RWPE1 (cell line): ENCODE measurements around the gene AHSA1.

Experiments used
- CTCF ChIA-PET: fragments of 350-600 bp; sonication (Branson Sonifier 250); formaldehyde crosslinking; extraction: SDS; loops from one replicate; lab custom pipeline; 2021; lab: Yijun Ruan, JAX
- POLR2A ChIA-PET: fragments of 400-600 bp; formaldehyde crosslinking; extraction: SDS; loops from one replicate; lab custom pipeline; 2020; ENCODE audit warnings: antibody characterized with exemption; ENCODE audit not compliant: low non-redundant PET; lab: Yijun Ruan, JAX
- DNase-seq: peaks from one replicate; pipeline ENCODE4 v3.0.0; 2012; ENCODE audit warnings: low spot score
- H3K27ac ChIP-seq: fragments of 450-650 bp; 2 replicates; pipeline ENCODE4 v1.5.1; 2017
- TF ChIP-seq, protein P1 (sequence below): fragments of 450-650 bp; conservative IDR thresholded peaks from 2 replicates; pipeline ENCODE4 v1.5.1; 2017; ENCODE audit warnings: low read depth, mild to moderate bottlenecking

Gene AHSA1

DNA sequence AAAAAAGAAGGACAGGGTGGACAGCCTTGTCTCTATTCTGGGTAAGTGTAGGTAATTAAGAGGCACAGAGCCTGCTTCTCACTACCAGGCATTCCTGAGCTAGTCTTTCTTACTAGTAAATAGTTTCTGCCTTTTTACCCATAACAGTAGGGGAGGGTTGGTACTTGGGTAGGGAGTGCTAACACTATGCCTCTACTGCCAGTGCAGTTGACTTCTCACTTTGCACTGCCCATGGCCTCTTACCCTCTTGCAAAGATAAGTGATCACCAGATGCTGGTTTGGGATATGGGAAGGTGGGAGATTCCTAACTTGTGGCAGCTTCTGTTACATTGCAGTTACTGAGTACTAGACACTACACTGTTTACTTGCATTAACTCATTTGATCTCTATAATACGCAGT lies 11.6 kb downstream of the AHSA1 start:
- ChIA-PET POLR2A (no interaction called here), CTCF (interaction anchor here (0.7 kb wide), 1 partner anchor 29 kb away, joined by 4 read pairs; the partner anchor contains the start of gene ISM2)
- no peak for DNase-seq
- no peak overlapping the region for H3K27ac ChIP-seq
- TF ChIP-seq, protein P1, sequence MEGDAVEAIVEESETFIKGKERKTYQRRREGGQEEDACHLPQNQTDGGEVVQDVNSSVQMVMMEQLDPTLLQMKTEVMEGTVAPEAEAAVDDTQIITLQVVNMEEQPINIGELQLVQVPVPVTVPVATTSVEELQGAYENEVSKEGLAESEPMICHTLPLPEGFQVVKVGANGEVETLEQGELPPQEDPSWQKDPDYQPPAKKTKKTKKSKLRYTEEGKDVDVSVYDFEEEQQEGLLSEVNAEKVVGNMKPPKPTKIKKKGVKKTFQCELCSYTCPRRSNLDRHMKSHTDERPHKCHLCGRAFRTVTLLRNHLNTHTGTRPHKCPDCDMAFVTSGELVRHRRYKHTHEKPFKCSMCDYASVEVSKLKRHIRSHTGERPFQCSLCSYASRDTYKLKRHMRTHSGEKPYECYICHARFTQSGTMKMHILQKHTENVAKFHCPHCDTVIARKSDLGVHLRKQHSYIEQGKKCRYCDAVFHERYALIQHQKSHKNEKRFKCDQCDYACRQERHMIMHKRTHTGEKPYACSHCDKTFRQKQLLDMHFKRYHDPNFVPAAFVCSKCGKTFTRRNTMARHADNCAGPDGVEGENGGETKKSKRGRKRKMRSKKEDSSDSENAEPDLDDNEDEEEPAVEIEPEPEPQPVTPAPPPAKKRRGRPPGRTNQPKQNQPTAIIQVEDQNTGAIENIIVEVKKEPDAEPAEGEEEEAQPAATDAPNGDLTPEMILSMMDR, result no peak

DNA sequence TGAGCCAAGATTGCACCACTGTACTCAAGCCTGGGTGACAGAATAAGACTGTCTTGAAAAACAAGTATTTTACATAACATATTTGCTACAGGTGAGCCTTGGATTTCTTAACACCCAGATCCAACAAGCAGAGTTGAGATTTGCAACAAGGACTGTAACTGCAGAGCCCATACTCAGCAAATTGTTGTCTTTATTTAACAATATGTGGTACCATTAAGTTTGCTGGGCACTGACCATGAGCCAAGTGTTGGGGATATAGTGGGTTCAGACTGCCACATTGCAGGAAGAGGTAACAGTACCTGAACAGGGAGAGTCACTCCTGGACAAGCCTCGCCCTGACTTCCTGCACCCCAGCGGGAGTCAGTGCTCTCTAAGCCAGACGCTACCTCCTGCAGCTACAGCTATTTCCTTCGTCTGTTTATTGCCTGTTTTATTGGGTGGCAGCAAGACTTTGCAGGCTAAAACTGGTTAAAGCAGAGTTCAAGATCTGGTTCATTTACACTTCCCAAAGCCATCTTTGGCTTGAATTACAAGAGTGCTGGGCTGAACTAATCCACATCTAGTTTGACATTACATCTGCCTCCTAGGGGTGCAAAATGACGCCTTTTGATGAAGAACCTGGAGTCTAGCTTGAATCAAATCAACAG lies 12.5 kb downstream of the AHSA1 start:
- no peak for DNase-seq
- TF ChIP-seq, protein P1, result no peak
- CTCF ChIA-PET, result no interaction called here
- H3K27ac ChIP-seq, result no peak overlapping the region
- POLR2A ChIA-PET, result no interaction called here

DNA sequence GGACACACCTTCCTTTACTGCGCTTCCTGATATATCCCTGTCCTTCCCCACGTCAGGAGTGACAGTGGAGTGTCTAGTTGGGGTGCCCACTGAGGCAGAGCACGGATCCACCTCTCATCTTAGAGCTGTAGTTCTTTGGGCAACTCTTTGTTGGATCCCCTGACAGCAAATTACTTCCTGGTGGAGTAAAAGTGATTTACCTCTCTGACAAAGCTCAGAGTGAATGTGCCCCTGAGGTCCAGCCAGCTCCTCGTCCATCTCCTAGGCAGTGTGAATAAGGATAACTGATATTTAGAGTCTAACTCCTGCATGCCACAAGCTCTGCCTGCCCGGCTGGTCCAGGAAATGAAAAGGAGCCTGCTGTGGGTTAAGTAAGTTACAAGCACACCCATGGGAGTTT lies 16.0 kb downstream of the AHSA1 start:
- DNase-seq, result no peak
- ChIA-PET CTCF (no interaction called here), POLR2A (no interaction called here)
- no peak overlapping the region for H3K27ac ChIP-seq
- TF ChIP-seq, protein P1, result no peak

DNA sequence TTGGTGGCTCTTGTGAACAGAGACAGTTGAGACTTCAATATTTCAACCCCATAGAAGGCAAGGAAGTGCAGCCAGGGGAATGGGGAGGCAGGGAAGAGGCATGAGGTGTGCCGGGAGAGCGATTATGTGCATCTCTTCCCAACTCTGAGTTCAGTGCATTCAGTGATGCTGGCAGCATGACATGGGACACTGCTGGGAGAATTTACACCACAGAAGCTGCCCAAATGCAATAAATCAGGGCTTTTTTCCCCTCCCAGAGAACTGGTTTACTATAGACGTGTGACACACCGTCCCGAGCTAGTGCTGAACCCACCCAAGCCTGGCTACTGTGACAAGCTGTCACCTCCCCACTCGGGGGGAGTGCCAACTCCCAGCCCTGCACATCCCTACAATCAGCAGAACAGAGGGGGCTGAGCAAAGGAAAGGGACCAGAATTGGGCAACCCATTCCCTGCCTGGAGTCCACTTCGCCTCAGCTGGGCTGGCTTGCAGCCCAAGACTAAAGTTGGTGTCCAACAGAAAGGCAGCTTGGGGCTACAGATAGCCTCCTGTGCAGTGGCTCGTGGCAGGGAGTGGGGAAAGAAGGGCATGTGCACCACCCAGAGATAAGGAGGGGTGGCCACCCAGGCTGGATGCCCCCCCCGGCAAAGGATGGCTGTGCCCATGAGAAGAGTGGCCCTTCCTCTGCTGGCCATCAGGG lies 16.7 kb downstream of the AHSA1 start:
- no peak overlapping the region for H3K27ac ChIP-seq
- ChIA-PET POLR2A (no interaction called here), CTCF (interaction anchor here (0.6 kb wide), 1 partner anchor 228 kb away, joined by 3 read pairs; no protein-coding TSS in a partner anchor)
- TF ChIP-seq, protein P1, result no peak
- DNase-seq, result no peak

DNA sequence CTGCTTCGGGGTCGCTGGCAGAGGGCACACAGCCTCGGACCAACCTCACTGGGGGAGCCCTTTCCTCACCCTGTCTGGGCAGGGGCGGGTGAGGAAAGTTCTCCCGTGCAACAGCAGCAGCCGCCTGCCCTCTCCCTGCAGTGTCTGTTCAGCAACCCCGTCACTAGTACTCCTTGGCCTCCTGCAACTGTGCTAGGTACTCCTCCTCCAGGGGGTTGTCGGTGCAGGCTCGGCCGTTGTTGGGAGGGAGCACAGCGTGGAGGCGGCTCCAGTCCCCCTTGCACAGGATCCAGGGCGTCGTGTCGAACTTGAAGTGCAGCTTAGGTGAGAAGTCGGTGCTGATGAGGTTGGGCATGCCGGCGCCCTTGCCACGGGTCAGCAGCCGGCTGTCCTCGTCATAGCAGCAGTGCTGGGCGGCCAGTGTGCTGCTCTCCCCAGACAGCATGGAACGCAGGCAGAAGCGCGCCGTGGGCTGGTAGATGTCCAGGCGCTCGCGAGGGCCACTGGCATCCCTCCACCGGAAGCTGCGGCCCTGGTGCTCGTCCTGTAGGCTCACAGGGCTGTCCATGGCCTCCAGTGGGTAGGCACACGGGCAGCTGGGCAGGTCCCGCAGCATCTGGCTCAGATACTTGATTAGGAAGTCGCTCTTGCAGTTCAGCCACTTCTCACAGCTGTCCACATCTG lies 17.7 kb downstream of the AHSA1 start:
- TF ChIP-seq, protein P1, result no peak
- DNase-seq, result no peak
- no peak overlapping the region for H3K27ac ChIP-seq
- ChIA-PET POLR2A (no interaction called here), CTCF (interaction anchor here (0.7 kb wide), 1 partner anchor 11 kb away, joined by 3 read pairs; no protein-coding TSS in a partner anchor)

DNA sequence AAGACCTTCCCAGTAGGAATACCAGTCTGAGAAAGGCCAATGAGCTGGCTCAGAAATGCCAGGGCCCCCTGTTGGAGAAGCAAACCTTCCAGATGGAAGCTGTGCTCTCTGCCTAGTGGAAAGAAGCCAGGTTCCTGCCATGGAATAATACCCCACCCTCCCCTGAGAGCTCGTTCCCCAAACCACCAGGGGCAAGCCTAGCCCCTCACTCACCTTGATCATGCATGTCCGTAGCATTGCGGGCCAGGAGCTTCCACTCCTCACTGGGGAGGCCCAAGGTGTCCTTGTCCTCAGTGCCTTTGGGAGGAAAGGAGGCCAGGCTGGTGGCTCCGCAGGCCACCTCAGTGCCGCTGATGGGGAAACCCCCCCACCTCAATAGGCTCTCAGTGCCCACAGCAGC lies 20.1 kb downstream of the AHSA1 start:
- no peak for DNase-seq
- ChIA-PET CTCF (interaction anchor here (1.0 to 1.5 kb wide), 2 partner anchors 20 to 606 kb away, joined by 3 to 5 read pairs; partner anchors contain the start of gene AHSA1), POLR2A (no interaction called here)
- no peak overlapping the region for H3K27ac ChIP-seq
- TF ChIP-seq, protein P1, result no peak
